Measurements from ENCODE around the gene ELF4. TPM values are rescaled to one million over a fixed set of nuclear protein-coding genes. Genes with fewer than 3 reads are reported as not detected.

Gene ELF4
- total RNA-seq, 1 donor from 2014 or later = 11.3 TPM

GRCh38 chrX:130114141-130114588, 3.9 kb upstream of the ELF4 start:
- no peak for DNase-seq

DNA sequence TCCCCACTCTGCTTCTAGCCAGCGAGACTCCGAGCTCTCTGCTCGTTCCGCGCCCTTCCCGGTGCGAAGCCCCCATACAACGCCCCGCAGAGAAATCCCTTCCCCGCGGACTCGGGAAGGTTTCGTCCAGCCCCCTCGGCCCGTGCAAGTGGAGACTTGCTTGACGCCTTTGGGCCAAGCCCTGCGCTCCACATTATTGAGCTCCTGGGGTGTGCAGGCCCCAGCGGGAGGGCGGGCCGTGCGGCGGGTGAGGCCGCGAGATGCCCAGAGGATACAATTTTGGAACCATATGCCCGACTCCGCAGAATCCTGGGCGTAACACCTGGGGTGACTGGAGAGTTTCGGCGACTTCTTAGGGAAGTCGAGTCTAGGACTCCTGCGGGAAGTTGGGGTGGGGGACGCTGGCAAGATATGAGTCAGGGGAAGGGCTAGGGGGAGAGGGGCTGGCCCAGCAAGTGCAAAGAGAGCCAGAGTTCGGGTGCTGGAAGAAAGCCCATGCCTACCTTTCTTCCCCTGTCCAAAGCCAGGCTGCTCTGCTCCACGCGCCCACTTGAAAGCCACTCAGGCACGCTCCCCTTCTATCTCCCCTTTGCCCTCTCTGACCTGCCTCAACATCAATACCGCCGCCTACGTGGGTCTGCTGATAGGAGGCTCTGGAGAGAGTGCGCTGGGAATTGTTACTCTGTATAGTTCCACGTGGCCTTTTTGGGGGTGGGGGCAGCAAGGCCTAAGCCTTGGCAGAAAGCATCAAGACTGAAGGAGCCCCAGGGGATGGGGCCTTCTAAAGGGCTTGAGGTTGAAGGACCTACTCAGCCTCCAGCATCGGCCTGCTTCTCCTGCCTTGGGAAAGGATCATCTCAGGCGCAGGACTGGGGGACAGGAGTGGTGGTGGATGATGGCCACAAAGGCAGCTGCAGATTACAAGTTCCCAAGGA, 1.2 kb upstream of the ELF4 start:
- no peak for DNase-seq

- peak; percentile 20 for DNase-seq
Observed at GRCh38 chrX:130109429-130110378, 593 bp downstream of the ELF4 start.

GRCh38 chrX:130108647-130109428, 1.5 kb downstream of the ELF4 start:
- DNase-seq = peak; percentile 26

DNA sequence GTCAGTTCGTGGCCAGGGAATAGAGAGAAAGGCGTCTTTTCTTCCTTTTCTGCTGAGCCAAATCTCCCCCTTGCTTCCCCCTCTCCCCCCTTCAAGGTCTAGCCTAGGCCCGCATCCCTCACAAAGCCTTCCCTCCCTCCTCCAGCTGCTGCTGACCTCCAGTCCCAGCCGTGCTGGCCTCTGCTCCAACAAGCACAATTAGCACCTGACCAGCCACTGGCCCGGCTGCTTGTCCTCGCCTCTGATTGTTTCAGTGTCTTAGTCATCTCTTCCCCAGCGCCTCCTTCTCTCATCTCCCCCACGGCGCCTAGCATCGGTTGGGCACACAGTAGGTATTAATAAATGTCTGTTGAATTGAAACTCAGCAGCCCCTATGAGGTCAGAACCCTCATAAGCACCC, 4.2 kb downstream of the ELF4 start:
- no peak for DNase-seq

DNA sequence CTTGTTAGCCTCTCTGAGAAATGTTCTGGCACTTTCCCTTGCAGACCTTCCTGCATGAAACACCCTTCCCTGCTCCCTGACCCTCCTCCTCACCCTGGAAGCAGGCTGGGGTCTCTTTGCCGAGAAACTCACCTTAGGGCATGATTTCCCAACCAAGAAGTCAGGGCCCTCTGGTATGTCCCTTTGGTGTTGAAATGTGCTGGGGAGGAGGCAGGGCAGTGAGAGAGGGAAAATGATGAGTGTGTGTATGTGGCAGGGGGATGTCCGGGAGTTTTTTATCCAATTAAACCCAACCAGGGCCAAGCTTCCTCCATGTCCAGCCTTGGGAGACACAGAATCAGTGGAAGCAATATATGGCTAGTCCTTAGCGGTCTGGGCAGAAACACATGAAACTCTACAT, 5.1 kb downstream of the ELF4 start:
- DNase-seq = no peak

- no peak for DNase-seq
Observed at GRCh38 chrX:130103605-130104004, 6.7 kb downstream of the ELF4 start.

DNA sequence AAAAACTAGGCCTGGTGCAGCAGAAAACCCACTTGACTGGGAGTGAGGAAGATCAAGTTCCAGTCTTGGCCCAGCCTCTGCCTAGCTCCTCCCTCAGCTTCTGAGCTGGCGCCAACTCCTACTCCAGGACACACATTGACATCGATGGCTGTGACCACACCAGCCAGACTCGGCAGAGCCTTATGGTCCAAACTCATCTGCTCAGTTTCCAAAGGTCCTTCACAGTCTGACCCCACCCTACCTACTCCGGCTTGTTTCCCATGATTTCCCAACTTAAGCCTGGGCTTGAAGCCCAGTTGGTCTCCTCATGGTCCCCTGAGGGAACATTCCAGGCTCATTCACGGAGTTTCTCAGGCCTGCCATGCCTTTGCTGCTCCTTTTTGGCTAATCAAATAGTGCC, 10.1 kb downstream of the ELF4 start:
- peak; percentile 41 for DNase-seq

- no peak for DNase-seq
Observed at GRCh38 chrX:130098210-130098552, 12.1 kb downstream of the ELF4 start.

DNA sequence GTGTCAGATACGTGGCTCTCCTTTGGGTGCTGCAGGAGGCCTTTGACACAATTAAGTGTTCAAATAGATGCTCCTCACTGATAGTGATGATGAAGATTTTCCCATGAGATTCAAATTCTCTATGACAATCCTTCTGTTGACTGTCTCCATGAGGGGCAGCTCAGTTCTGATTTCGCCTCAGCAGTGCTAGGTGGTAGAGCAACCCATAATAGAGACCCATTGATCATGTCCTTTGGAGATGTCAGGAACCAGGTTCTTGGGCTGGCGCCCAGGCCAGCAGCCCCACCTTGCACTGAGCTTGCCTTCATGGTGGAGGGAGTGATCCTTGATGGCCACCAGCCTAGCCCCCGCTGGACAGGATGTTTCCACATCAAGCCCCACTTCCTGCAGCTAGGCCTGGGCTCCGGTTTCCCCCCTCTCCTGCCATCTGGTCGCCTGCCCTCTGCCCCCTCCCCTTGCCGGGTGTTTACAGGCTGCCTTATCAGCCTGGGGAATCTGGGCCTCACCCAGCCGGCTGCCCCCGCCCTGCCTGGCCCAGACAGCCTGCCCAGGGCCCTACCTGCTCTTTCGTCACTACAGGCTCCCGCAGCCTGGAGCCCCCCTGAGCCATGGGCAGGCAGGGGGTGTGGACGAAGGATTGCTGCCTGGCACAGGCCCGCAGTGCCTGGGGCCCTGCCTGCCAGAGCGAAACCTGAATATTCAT, 12.6 kb downstream of the ELF4 start:
- peak; percentile 26 for DNase-seq

DNA sequence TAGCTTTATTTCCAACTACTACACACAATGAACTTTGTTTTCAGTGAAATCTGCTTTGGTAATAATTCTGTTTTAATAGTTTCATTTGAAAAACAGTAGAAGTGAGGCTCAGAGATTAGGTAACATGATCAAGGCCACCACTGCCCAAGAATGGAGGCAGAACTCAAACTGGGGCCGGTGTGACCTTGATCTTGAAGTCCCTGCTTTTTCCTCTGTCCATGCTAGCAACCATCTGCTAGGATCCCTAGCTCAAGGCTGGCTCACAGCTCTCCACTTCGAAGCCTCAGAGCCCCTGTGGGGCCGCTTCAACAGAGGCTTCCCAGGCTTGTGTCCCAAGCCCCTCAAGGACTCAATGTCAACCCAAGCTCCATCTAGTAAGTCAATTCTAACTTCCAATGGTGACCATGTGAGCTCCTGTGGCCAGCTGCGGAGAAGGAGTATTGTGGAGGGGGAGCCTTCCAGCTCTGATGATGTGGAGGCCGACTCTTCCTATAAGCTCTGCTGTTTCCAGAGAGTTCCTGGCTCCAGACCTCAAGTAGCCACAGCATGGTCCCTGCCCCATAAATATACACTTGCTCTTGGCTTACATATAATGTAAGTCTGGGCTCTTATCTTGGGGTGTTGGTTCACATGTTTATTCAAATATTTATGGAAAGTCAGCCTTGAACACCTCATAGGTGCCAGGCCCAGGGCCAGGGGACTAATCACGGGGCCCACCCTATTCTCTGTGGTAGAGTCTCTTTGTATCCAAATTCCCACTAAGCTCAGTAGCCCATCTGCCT, 14.9 kb downstream of the ELF4 start:
- no peak for DNase-seq

DNA sequence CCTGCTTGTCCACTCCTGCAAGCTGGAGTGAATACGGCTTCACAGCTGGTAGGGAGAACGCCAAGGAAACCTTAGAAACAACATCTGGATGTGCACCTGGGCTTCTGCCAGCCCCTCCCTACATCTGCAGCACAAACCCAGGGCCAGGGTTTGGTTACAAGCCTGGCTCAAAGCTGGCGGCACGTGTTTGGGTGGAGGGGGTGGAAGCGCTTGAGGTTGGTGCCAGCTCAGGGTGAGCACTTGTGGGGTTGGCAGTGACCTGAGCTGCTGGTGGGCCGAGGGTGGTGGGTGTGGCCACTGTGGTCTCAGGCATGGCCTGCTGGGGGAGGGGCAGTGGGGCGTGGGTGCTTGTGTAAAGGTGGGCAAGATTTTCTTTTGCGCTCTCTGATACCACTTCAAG, 15.6 kb downstream of the ELF4 start:
- DNase-seq = peak; percentile 73

DNA sequence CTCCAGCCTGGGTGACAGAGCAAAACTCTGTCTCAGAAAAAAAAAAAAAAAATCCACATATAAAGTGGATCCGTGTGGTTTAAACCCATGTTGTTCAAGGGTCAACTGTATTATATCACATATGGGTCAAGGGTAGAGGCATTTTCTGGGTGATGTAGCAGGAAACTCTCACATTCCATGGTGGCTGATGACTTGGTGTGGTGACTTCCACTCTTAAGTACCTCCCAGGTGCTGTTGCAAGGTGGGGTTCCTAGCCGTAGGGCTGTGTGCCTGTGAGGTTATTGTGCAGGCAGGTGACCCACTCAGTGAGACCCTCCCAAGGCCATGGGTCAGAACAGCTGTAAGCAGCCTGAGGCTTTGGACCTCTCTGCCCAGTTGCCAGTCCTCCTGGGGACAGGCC, 17.0 kb downstream of the ELF4 start:
- no peak for DNase-seq

GRCh38 chrX:130091980-130092522, 18.2 kb downstream of the ELF4 start:
- DNase-seq = no peak

DNA sequence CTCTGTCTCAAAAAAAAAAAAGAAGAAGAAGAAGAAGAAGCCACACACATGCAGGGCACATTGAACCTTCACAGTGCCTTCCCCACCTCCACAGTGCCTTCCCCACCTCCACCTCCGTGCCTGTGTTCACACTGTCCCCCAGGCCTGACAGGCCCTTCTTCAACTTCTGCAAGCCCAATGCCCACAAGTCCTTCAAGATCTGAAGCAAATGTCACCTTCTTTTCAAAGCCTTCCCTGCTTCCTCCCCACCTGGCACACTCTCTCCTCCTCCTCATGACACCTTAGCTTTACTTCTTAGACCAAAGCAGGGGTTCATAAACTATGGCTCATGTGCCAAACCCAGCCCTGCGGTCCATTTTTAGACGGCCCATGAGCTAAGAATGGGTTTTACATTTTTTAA, 19.9 kb downstream of the ELF4 start:
- no peak for DNase-seq

GRCh38 chrX:130086447-130087206, 23.7 kb downstream of the ELF4 start:
- DNase-seq = no peak

- peak; percentile 20 for DNase-seq
Observed at GRCh38 chrX:130085551-130086446, 24.5 kb downstream of the ELF4 start.

DNA sequence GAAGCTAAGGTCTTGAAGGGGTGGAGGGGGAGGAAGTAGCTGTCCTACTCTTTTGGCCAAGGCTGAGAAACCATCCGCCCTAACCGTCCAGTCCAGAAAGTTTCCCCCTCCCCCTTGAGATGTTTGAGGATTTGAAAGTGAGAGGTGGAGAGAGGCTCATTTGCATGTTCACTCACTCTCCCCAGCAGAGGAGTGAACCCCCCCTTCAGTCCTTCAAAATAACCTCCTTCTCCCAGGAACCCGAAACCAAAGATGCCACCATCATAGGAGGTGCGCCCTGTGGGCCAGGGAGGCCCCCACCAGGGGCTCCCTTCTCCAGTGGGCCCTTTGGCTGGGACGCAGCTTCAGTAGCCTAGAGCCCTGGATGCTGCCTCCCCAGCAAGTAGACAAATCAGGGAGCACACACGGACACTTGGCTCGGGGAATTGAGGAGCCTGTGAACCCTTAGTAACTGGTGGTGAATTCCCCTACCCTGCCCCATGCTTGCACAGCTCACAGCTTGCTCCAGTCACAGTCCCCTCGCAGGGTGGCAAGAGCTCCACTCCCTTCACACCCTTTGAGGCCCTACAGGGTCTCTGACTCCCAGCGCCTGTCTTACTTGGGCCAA, 25.6 kb downstream of the ELF4 start:
- no peak for DNase-seq

Data from tongue (tissue), 2 donors.